SK-N-SH (cell line): ENCODE measurements around the gene MPIG6B. TPM values are rescaled to one million over a fixed set of nuclear protein-coding genes. Genes with fewer than 3 reads are reported as not detected.

Source experiments
- CTCF ChIA-PET: fragments of 300-600, 350-600 bp; formaldehyde crosslinking; extraction: SDS; loops from one replicate; lab custom pipeline; 2021; lab: Yijun Ruan, JAX
- POLR2A ChIA-PET: fragments of 350-600 bp; sonication (Branson Sonifier 250); formaldehyde crosslinking; extraction: SDS; loops from one replicate; lab custom pipeline; 2020; ENCODE audit warnings: antibody characterized with exemption, inconsistent platforms; lab: Yijun Ruan, JAX
- DNase-seq: peaks from one replicate; pipeline ENCODE4 v3.0.0; 2012
- H2AFZ ChIP-seq: fragments of 200-600 bp; sonication (generic); 2 replicates; pipeline ENCODE4 v1.8.1; 2016; ENCODE audit warnings: antibody characterized with exemption, mild to moderate bottlenecking, low read depth
- H3F3A ChIP-seq: fragments of 200-600 bp; sonication (generic); replicated peaks from 2 replicates; pipeline ENCODE3; 2016; ENCODE audit warnings: antibody characterized with exemption, mild to moderate bottlenecking; ENCODE audit not compliant: insufficient read depth
- H3K27ac ChIP-seq, 2 experiments: fragments of 200-500 bp in 1 of 2; fragments of 200-600 bp in 1 of 2; sonication (Bioruptor generic) in 1 of 2; sonication (generic), shearing (Covaris generic) in 1 of 2; 2 replicates each; pipeline versions ENCODE4 v1.5.1 to v1.6.1; 2014 to 2016; ENCODE audit warnings: low read depth in 2 of 2, inconsistent platforms in 1 of 2, low read length in 1 of 2, mild to moderate bottlenecking in 1 of 2, mixed read lengths in 1 of 2
- H3K27me3 ChIP-seq: fragments of 200-600 bp; sonication (generic), shearing (Covaris generic); 2 replicates; pipeline ENCODE4 v1.6.1; 2016; ENCODE audit warnings: mixed run types; ENCODE audit not compliant: insufficient read depth
- H3K36me3 ChIP-seq, 2 experiments: fragments of 200-500 bp in 1 of 2; fragments of 200-600 bp in 1 of 2; sonication (Bioruptor generic) in 1 of 2; sonication (generic) in 1 of 2; replicated peaks in 1 of 2; 2 replicates each; pipeline versions ENCODE3 to v1.5.1; 2014 to 2016; ENCODE audit warnings: low read length in 1 of 2, mild to moderate bottlenecking in 1 of 2; ENCODE audit not compliant: insufficient read depth in 2 of 2, control insufficient read depth in 1 of 2
- H3K4me1 ChIP-seq, 2 experiments: fragments of 200-500 bp in 1 of 2; fragments of 200-600 bp in 1 of 2; sonication (Bioruptor generic) in 1 of 2; sonication (generic), shearing (Covaris generic) in 1 of 2; 2 replicates each; pipeline versions ENCODE4 v1.5.1 to v1.6.1; 2014 to 2016; ENCODE audit warnings: low read depth in 1 of 2, low read length in 1 of 2, mixed run types in 1 of 2; ENCODE audit not compliant: insufficient read depth in 2 of 2, control insufficient read depth in 1 of 2
- H3K4me2 ChIP-seq: fragments of 200-600 bp; sonication (generic), shearing (Covaris generic); 2 replicates; pipeline ENCODE4 v1.6.1; 2017; ENCODE audit warnings: mixed run types
- H3K4me3 ChIP-seq, 2 experiments: fragments of 200-500 bp in 1 of 2; fragments of 200-600 bp in 1 of 2; sonication (Bioruptor generic) in 1 of 2; sonication (generic), shearing (Covaris generic) in 1 of 2; 2 replicates each; pipeline versions ENCODE4 v1.5.1 to v1.8.1; 2014 to 2016; ENCODE audit warnings: low read depth in 2 of 2, inconsistent platforms in 1 of 2, low read length in 1 of 2, mild to moderate bottlenecking in 1 of 2, mixed read lengths in 1 of 2, moderate library complexity in 1 of 2
- H3K79me2 ChIP-seq: fragments of 200-600 bp; sonication (generic); 2 replicates; pipeline ENCODE4 v1.8.1; 2017; ENCODE audit warnings: mild to moderate bottlenecking; ENCODE audit not compliant: insufficient read depth
- H3K9ac ChIP-seq: fragments of 200-600 bp; sonication (generic); 2 replicates; pipeline ENCODE4 v1.6.1; 2017; ENCODE audit warnings: mixed run types
- H3K9me2 ChIP-seq: fragments of 200-600 bp; sonication (generic); 2 replicates; pipeline ENCODE4 v1.6.1; 2017; ENCODE audit warnings: mixed run types
- H3K9me3 ChIP-seq: fragments of 200-600 bp; sonication (generic); 2 replicates; pipeline ENCODE4 v1.6.1; 2017; ENCODE audit warnings: mixed run types, mild to moderate bottlenecking, moderate library complexity
- H4K20me1 ChIP-seq: fragments of 200-600 bp; sonication (generic); 2 replicates; pipeline ENCODE4 v1.6.1; 2017; ENCODE audit warnings: mild to moderate bottlenecking, mixed run types; ENCODE audit not compliant: insufficient read depth
- CHD2 ChIP-seq: fragments of 150-350 bp; IDR thresholded peaks from 2 replicates; pipeline ENCODE4 v1.6.1; 2018; ENCODE audit warnings: low read length; ENCODE audit not compliant: partially characterized antibody
- FOSL2 ChIP-seq: IDR thresholded peaks from 2 replicates; pipeline ENCODE4 v1.4.0; 2012; ENCODE audit warnings: low read depth, mild to moderate bottlenecking, moderate library complexity, borderline replicate concordance
- FOXJ3 ChIP-seq: sonication (generic); formaldehyde crosslinking; IDR thresholded peaks from 2 replicates; pipeline ENCODE4 v1.5.1; 2020; ENCODE audit warnings: mild to moderate bottlenecking, missing genetic modification reagents
- GABPA ChIP-seq: IDR thresholded peaks from 2 replicates; pipeline ENCODE4 v1.4.0; 2012; ENCODE audit warnings: low read depth, mild to moderate bottlenecking
- NFIC ChIP-seq: IDR thresholded peaks from 2 replicates; pipeline ENCODE4 v1.4.0; 2012; ENCODE audit warnings: borderline replicate concordance
- NRF1 ChIP-seq: IDR thresholded peaks from 2 replicates; pipeline ENCODE4 v1.6.1; 2012; ENCODE audit warnings: low read depth, mild to moderate bottlenecking, low read length
- RAD21 ChIP-seq: IDR thresholded peaks from 2 replicates; pipeline ENCODE4 v1.6.1; 2012; ENCODE audit warnings: mild to moderate bottlenecking, low read length
- RCOR1 ChIP-seq: fragments of 150-350 bp; IDR thresholded peaks from 2 replicates; pipeline ENCODE4 v1.6.1; 2017; ENCODE audit warnings: antibody characterized with exemption, low read length
- RXRA ChIP-seq: IDR thresholded peaks from 2 replicates; pipeline ENCODE4 v1.4.0; 2012; ENCODE audit warnings: low read depth, mild to moderate bottlenecking, borderline replicate concordance
- SIN3A ChIP-seq: IDR thresholded peaks from 2 replicates; pipeline ENCODE4 v1.6.1; 2012; ENCODE audit warnings: low read depth, mild to moderate bottlenecking, low read length, moderate library complexity, borderline replicate concordance
- TAF1 ChIP-seq: IDR thresholded peaks from 2 replicates; pipeline ENCODE4 v1.6.1; 2012; ENCODE audit warnings: low read depth, mild to moderate bottlenecking, low read length, moderate library complexity, borderline replicate concordance
- TCF12 ChIP-seq: IDR thresholded peaks from 2 replicates; pipeline ENCODE4 v1.4.0; 2012
- WGBS: methylation state at CpG from one replicate; pipeline ENCODE4 v1.1.6; 2017; ENCODE audit warnings: low lambda C conversion rate; 5-methylcytosine and 5-hydroxymethylcytosine counted together
- polyA plus RNA-seq, 3 experiments: library from polyadenylated mRNA; depleted of rRNA; stranded (reverse); fragments of >200 nt; gene quantifications; 2 replicates each; pipeline ENCODE4 v1.2.3, GENCODE V29; 2012
- TF ChIP-seq, protein P1 (sequence below): IDR thresholded peaks from 2 replicates; pipeline ENCODE4 v1.4.0; 2012; ENCODE audit warnings: low read depth, borderline replicate concordance
- TF ChIP-seq, protein P2 (sequence below): IDR thresholded peaks from 2 replicates; pipeline ENCODE4; 2012
- TF ChIP-seq, protein P3 (sequence below): fragments of 150-350 bp; IDR thresholded peaks from 2 replicates; pipeline ENCODE4 v1.6.1; 2016; ENCODE audit warnings: mild to moderate bottlenecking, low read depth, low read length

MPIG6B gene
- polyA plus RNA-seq, 1 of the 3 experiments (the other 2 are of a cell fraction) = not detected

DNA sequence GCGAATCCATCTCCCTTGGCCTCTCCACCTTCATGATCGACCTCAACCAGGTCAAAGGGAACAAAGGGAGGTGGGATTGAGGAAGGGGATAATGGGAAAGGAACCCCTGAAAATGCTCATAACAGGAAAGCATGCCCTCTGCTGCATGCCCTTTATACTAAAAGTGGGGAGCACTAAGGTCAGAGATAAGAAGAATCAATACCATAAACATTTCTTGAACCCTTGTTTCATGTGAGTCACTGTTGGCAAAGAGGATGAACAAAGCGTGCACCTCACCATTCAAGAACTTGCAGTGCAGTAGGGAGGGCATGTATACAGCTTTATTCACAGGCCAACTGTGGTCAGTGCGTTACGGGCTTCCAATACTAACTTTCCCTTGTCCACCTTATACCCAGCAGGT is 37.6 kb downstream of the MPIG6B start:
- Histone ChIP-seq H3K27me3 (no peaks in the 10 kb centered on the region), H3K36me3 (no peaks in the 10 kb centered on the region), H2AFZ (no peak overlapping the region), H4K20me1 (no peaks in the 10 kb centered on the region), H3K27ac (no peak overlapping the region), H3K9ac (no peak overlapping the region), H3F3A (peaks cover under 1% of the 10 kb centered on the region), H3K9me3 (no peaks in the 10 kb centered on the region), H3K4me3 (no peak overlapping the region), H3K9me2 (no peaks in the 10 kb centered on the region), H3K79me2 (no peaks in the 10 kb centered on the region), H3K4me1 (no peaks in the 10 kb centered on the region; a peak in 1 of 4 replicates), H3K4me2 (no peak overlapping the region)
- TF ChIP-seq SIN3A = no peak
- no peak for TF ChIP-seq TAF1
- no peak for TF ChIP-seq NFIC
- TF ChIP-seq, protein P1, sequence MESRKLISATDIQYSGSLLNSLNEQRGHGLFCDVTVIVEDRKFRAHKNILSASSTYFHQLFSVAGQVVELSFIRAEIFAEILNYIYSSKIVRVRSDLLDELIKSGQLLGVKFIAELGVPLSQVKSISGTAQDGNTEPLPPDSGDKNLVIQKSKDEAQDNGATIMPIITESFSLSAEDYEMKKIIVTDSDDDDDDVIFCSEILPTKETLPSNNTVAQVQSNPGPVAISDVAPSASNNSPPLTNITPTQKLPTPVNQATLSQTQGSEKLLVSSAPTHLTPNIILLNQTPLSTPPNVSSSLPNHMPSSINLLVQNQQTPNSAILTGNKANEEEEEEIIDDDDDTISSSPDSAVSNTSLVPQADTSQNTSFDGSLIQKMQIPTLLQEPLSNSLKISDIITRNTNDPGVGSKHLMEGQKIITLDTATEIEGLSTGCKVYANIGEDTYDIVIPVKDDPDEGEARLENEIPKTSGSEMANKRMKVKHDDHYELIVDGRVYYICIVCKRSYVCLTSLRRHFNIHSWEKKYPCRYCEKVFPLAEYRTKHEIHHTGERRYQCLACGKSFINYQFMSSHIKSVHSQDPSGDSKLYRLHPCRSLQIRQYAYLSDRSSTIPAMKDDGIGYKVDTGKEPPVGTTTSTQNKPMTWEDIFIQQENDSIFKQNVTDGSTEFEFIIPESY = no peak
- TF ChIP-seq, protein P2, sequence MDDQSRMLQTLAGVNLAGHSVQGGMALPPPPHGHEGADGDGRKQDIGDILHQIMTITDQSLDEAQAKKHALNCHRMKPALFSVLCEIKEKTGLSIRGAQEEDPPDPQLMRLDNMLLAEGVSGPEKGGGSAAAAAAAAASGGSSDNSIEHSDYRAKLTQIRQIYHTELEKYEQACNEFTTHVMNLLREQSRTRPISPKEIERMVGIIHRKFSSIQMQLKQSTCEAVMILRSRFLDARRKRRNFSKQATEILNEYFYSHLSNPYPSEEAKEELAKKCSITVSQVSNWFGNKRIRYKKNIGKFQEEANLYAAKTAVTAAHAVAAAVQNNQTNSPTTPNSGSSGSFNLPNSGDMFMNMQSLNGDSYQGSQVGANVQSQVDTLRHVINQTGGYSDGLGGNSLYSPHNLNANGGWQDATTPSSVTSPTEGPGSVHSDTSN = no peak
- no peak for TF ChIP-seq NRF1
- TF ChIP-seq, protein P3, sequence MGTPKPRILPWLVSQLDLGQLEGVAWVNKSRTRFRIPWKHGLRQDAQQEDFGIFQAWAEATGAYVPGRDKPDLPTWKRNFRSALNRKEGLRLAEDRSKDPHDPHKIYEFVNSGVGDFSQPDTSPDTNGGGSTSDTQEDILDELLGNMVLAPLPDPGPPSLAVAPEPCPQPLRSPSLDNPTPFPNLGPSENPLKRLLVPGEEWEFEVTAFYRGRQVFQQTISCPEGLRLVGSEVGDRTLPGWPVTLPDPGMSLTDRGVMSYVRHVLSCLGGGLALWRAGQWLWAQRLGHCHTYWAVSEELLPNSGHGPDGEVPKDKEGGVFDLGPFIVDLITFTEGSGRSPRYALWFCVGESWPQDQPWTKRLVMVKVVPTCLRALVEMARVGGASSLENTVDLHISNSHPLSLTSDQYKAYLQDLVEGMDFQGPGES = no peak
- no peak for TF ChIP-seq RCOR1
- TF ChIP-seq RAD21 = no peak
- no peak for TF ChIP-seq TCF12
- no peak for TF ChIP-seq FOSL2
- ChIA-PET POLR2A (no interaction called here), CTCF (interaction anchor here (1.4 kb wide), 1 partner anchor 38 kb away, joined by 3 read pairs; no protein-coding TSS in a partner anchor)
- no peak for DNase-seq
- 90% methylated on average over 5 of the region's 5 CpGs for WGBS

DNA sequence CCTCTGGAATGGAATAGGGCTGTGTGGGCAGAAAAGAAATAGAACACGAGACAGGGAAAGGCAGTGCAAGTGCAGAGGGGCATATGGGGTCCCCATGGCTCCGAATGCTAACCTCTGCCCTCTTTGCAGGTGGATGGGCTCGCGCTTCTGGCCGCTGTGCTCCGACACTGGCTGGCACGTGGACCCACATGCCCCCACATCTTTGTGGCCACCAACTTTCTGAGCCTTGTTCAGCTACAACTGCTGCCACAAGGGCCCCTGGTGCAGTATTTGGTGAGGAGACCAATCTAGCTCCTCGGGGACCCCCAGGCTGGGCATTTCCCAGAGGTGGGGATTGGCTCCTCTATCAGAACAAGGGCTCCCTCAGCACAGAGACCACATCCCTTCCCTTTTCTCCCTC is 38.2 kb downstream of the MPIG6B start:
- H3F3A ChIP-seq = no peaks in the 10 kb centered on the region
- DNase-seq = no peak
- no peak overlapping the region for H3K4me3 ChIP-seq
- no peak overlapping the region for H3K27ac ChIP-seq
- no peaks in the 10 kb centered on the region for H4K20me1 ChIP-seq
- whole genome bisulfite sequencing = 98% methylated on average over 7 of the region's 8 CpGs
- no peaks in the 10 kb centered on the region for H3K79me2 ChIP-seq
- ChIA-PET CTCF (no interaction called here), POLR2A (no interaction called here)
- no peaks in the 10 kb centered on the region for H3K9me2 ChIP-seq
- no peaks in the 10 kb centered on the region for H3K9me3 ChIP-seq
- H3K9ac ChIP-seq = no peak overlapping the region
- H3K36me3 ChIP-seq = no peaks in the 10 kb centered on the region
- TF ChIP-seq FOXJ3 (no peak), GABPA (no peak), RXRA (no peak), CHD2 (no peak)
- TF ChIP-seq, all 33 proteins: peak for 0
- Histone ChIP-seq H2AFZ (no peak overlapping the region), H3K4me1 (peaks cover 0 to 5% of the 10 kb centered on the region in 2 experiments; a peak in 1 of 4 replicates), H3K27me3 (no peaks in the 10 kb centered on the region), H3K4me2 (no peak overlapping the region)
